Thymus (tissue), 11 donors: ENCODE measurements around the gene VAT1. TPM values are rescaled to one million over a fixed set of nuclear protein-coding genes. Genes with fewer than 3 reads are reported as not detected.

Source experiments
- DNase-seq, 9 donors: peaks; one replicate each; pipeline ENCODE4 v3.0.0-alpha.2; 2013; ENCODE audit warnings: low spot score in 9 of 9, low read depth in 6 of 9, missing footprints in 1 of 9
- H3K27ac ChIP-seq, 2 donors: one replicate each; pipeline ENCODE4 v1.5.1; 2013; ENCODE audit warnings: control low read depth in 1 of 2, low read depth in 1 of 2, low read length in 1 of 2, mild to moderate bottlenecking in 1 of 2, moderate library complexity in 1 of 2
- H3K27me3 ChIP-seq, 2 donors: one replicate each; pipeline ENCODE4 v1.5.1; 2013; ENCODE audit warnings: low read length in 1 of 2; ENCODE audit not compliant: control insufficient read depth in 2 of 2, insufficient read depth in 1 of 2
- H3K36me3 ChIP-seq, 2 donors: one replicate each; pipeline ENCODE4 v1.5.1; 2013; ENCODE audit warnings: low read length in 1 of 2, mild to moderate bottlenecking in 1 of 2, moderate library complexity in 1 of 2; ENCODE audit not compliant: control insufficient read depth in 2 of 2, insufficient read depth in 2 of 2
- H3K4me1 ChIP-seq, 2 donors: one replicate each; pipeline ENCODE4 v1.5.1; 2013; ENCODE audit warnings: low read length in 2 of 2; ENCODE audit not compliant: control insufficient read depth in 2 of 2, insufficient read depth in 2 of 2
- H3K4me3 ChIP-seq, 2 donors: one replicate each; pipeline ENCODE4 v1.5.1; 2013; ENCODE audit warnings: low read length in 2 of 2, control low read depth in 1 of 2, mild to moderate bottlenecking in 1 of 2
- H3K9me3 ChIP-seq, 2 donors: one replicate each; pipeline ENCODE4 v1.5.1; 2013; ENCODE audit warnings: low read length in 1 of 2, mild to moderate bottlenecking in 1 of 2; ENCODE audit not compliant: control insufficient read depth in 2 of 2, insufficient read depth in 1 of 2
- WGBS: extraction: QIAGEN DNeasy Blood & Tissue Kit; methylation state at CpG from one replicate; pipeline ENCODE4 v1.1.7; 2013; 5-methylcytosine and 5-hydroxymethylcytosine counted together
- polyA plus RNA-seq: library from polyadenylated mRNA; stranded (reverse); fragments of 200-250 nt; gene quantifications from one replicate; pipeline ENCODE4 v1.2.3, GENCODE V29; 2013
- total RNA-seq: library from RNA; stranded (reverse); fragments of 120-200 nt; gene quantifications from one replicate; pipeline ENCODE4 v1.2.4, GENCODE V29; 2013
- donor health status: healthy.

VAT1 gene
- total and polyA plus RNA-seq, 2 donors: 46.8 to 51.7 TPM

DNA sequence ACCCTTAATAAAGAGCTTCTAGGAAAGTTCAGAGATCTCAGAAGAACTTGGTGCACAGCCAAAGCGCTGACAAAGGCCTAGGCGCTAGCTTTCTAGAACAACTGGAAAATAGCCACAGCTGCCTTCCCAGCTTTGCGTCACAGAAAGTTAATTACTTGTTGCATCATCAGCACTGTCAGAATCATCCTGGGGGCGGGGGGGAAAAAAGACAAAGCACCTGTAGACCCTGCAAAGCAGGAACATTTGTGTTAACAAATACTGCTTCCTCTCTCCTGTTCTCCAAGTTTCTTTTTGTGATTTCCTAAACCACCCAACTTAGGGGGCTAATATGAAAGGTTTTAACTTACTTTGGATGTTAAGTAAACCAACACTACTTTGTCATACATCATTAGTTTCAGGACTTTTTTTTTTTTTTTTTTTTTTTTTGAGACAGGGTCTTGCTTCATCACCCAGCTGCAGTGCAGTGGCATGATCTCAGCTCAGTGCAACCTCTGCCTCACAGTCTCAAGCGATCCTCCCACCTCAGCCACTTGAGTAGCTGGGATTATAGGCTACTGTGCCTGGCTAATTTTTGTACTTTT is 53.1 kb downstream of the VAT1 start:
- DNase-seq: no peak
- H3K27ac ChIP-seq: no peak overlapping the region
- no peaks in the 10 kb centered on the region for H3K27me3 ChIP-seq
- H3K4me1 ChIP-seq: no peaks in the 10 kb centered on the region
- no peak overlapping the region for H3K4me3 ChIP-seq
- WGBS: 73% methylated on average over 5 of the region's 5 CpGs
- H3K9me3 ChIP-seq: no peaks in the 10 kb centered on the region
- H3K36me3 ChIP-seq: no peaks in the 10 kb centered on the region

GRCh38 chr17:42967925-42968324 is 54.3 kb downstream of the VAT1 start:
- no peak for DNase-seq
- peaks cover 4 to 6% of the 10 kb centered on the region in 2 donors for H3K4me1 ChIP-seq
- H3K36me3 ChIP-seq: no peaks in the 10 kb centered on the region
- H3K27ac ChIP-seq: no peak overlapping the region
- WGBS: 97% methylated on average over 1 of the region's 1 CpG
- H3K9me3 ChIP-seq: no peaks in the 10 kb centered on the region
- H3K27me3 ChIP-seq: no peaks in the 10 kb centered on the region
- H3K4me3 ChIP-seq: no peak overlapping the region

Other genes with a start within 250 kb of the VAT1 start
- 75.0 TPM for gene VPS25, start 248.9 kb downstream of the VAT1 start, total RNA-seq
- gene VPS25, start 248.9 kb downstream of the VAT1 start, polyA plus RNA-seq: 58.3 TPM
- gene WNK4, start 241.8 kb downstream of the VAT1 start, total RNA-seq: 0.05 TPM
- 0.11 TPM for gene WNK4, start 241.8 kb downstream of the VAT1 start, polyA plus RNA-seq
- gene COA3, start 223.7 kb downstream of the VAT1 start, total RNA-seq: 72.4 TPM
- 95.5 TPM for gene COA3, start 223.7 kb downstream of the VAT1 start, polyA plus RNA-seq
- gene CNTD1, start 223.5 kb downstream of the VAT1 start, total RNA-seq: 0.09 TPM
- gene CNTD1, start 223.5 kb downstream of the VAT1 start, polyA plus RNA-seq: 0.32 TPM
- gene BECN1, start 198.1 kb downstream of the VAT1 start, total RNA-seq: 67.0 TPM
- 79.5 TPM for gene BECN1, start 198.1 kb downstream of the VAT1 start, polyA plus RNA-seq
- gene PSME3, start 189.0 kb downstream of the VAT1 start, total RNA-seq: 43.9 TPM
- 35.0 TPM for gene PSME3, start 189.0 kb downstream of the VAT1 start, polyA plus RNA-seq
- gene AOC2, start 177.8 kb downstream of the VAT1 start, total RNA-seq: 0.28 TPM
- 1.1 TPM for gene AOC2, start 177.8 kb downstream of the VAT1 start, polyA plus RNA-seq
- gene AOC3, start 171.2 kb downstream of the VAT1 start, total RNA-seq: 1.2 TPM
- 16.0 TPM for gene AOC3, start 171.2 kb downstream of the VAT1 start, polyA plus RNA-seq
- 0.05 TPM for gene G6PC1, start 121.6 kb downstream of the VAT1 start, total RNA-seq
- 0.07 TPM for gene G6PC1, start 121.6 kb downstream of the VAT1 start, polyA plus RNA-seq
- 34.2 TPM for gene AARSD1, start 57.9 kb downstream of the VAT1 start, total RNA-seq
- gene AARSD1, start 57.9 kb downstream of the VAT1 start, polyA plus RNA-seq: 42.5 TPM
- gene PTGES3L, start 42.3 kb downstream of the VAT1 start, total RNA-seq: 0.76 TPM
- 1.1 TPM for gene PTGES3L, start 42.3 kb downstream of the VAT1 start, polyA plus RNA-seq
- 7.1 TPM for gene RUNDC1, start 41.8 kb downstream of the VAT1 start, total RNA-seq
- gene RUNDC1, start 41.8 kb downstream of the VAT1 start, polyA plus RNA-seq: 8.8 TPM
- 2,182 TPM for gene RPL27, start 24.0 kb downstream of the VAT1 start, total RNA-seq
- 4,515 TPM for gene RPL27, start 24.0 kb downstream of the VAT1 start, polyA plus RNA-seq
- 53.1 TPM for gene IFI35, start 15.6 kb downstream of the VAT1 start, total RNA-seq
- 47.6 TPM for gene IFI35, start 15.6 kb downstream of the VAT1 start, polyA plus RNA-seq
- 0.42 TPM for gene RND2, start 2.8 kb upstream of the VAT1 start, total RNA-seq
- 0.41 TPM for gene RND2, start 2.8 kb upstream of the VAT1 start, polyA plus RNA-seq
- 23.8 TPM for gene BRCA1, start 103.0 kb upstream of the VAT1 start, total RNA-seq
- gene BRCA1, start 103.0 kb upstream of the VAT1 start, polyA plus RNA-seq: 2.0 TPM
- 61.4 TPM for gene NBR1, start 148.8 kb upstream of the VAT1 start, total RNA-seq
- gene NBR1, start 148.8 kb upstream of the VAT1 start, polyA plus RNA-seq: 50.1 TPM
- gene TMEM106A, start 189.5 kb upstream of the VAT1 start, total RNA-seq: 2.6 TPM
- gene TMEM106A, start 189.5 kb upstream of the VAT1 start, polyA plus RNA-seq: 4.4 TPM
- not detected for gene CCDC200, start 206.2 kb upstream of the VAT1 start, total RNA-seq
- 0.39 TPM for gene CCDC200, start 206.2 kb upstream of the VAT1 start, polyA plus RNA-seq
- not detected for gene RNU2-1, start 211.6 kb upstream of the VAT1 start, total RNA-seq
- not detected for gene RNU2-1, start 211.6 kb upstream of the VAT1 start, polyA plus RNA-seq